ENCODE measurements around the gene IGLL5. TPM values are rescaled to one million over a fixed set of nuclear protein-coding genes. Genes with fewer than 3 reads are reported as not detected.
"Not testable (repeated sequence)": the region's sequence is repeated elsewhere in the genome, so short reads cannot be mapped to it uniquely, and the experiment has no call there.

Gene IGLL5
- total and polyA plus RNA-seq, 9 donors: 0.40 to 9.8 (median 1.5) TPM; not detected in 1

- DNase-seq: peak in 1 of 5 donors; percentile 6
- no peak overlapping the region for H3K27ac ChIP-seq
- WGBS, 3 donors: 70 to 82% (median 80%) methylated on average over 6 of the region's 6 CpGs
- H3K9me3 ChIP-seq: no peaks in the 10 kb centered on the region
- no peaks in the 10 kb centered on the region for H3K36me3 ChIP-seq
- no peaks in the 10 kb centered on the region for H3K4me1 ChIP-seq (ENCODE audit: insufficient read depth)
- intact Hi-C loops (cut with DNase I): no loop called here
- no peaks in the 10 kb centered on the region for H3K27me3 ChIP-seq
- no peak for TF ChIP-seq EP300 (IDR thresholded peaks at IDR 0.05)
- TF ChIP-seq CTCF (IDR thresholded peaks at IDR 0.05): no peak
- TF ChIP-seq POLR2A (IDR thresholded peaks at IDR 0.05): no peak
- no peak overlapping the region for H3K4me3 ChIP-seq
Measured at GRCh38 chr22:22895776-22896445, 8.3 kb downstream of the IGLL5 start.

DNA sequence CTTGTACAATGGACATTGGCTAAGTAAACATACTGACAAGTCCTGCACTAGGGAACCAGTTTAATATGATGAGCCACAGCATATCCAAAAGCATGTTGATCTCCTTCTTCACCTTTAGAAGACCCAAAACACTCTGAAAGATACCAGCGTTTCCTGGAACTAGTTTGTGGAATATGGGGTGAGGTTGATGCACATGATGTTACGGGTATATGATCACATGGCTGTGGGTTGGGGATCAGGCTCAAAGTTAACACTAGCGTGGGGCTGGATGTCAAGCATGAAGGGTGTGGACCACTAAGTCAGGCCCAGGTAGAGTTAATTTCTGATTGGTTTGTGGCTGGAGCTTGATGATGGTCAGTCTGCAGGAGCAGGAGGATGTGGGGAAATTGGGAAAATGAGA is 9.0 kb downstream of the IGLL5 start:
- Histone ChIP-seq H3K9me3 (no peaks in the 10 kb centered on the region), H3K4me1 (ENCODE audit: insufficient read depth) (no peaks in the 10 kb centered on the region), H3K27me3 (no peaks in the 10 kb centered on the region), H3K27ac (no peak overlapping the region), H3K36me3 (no peaks in the 10 kb centered on the region), H3K4me3 (no peak overlapping the region)
- WGBS, 3 donors: 74 to 85% (median 77%) methylated on average over 3 of the region's 3 CpGs
- TF ChIP-seq EP300 (IDR thresholded peaks at IDR 0.05) (no peak), POLR2A (IDR thresholded peaks at IDR 0.05) (no peak), CTCF (IDR thresholded peaks at IDR 0.05) (no peak)
- intact Hi-C loops (cut with DNase I): no loop called here
- peak in 1 of 5 donors; percentile 1 for DNase-seq

DNA sequence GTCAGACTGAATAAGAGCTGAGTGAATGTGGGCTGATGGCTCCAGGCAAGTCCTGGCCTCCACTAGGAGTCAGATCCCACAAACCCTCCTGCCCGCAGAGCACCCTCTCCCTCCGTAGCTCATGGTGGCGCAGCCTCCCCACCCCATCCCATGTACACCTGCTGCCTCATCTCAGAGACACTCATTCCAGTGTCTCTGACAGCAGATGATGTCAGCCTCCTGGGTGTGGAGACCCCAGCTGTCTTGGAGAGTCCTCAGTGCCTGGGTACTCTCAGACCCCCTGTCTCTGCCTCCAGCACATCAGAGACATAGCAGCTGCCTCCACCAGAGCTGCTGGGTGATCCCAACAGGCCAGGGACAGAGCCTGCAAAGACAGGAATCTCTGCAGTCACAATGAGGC is 9.5 kb downstream of the IGLL5 start:
- intact Hi-C loops (cut with DNase I): no loop called here
- H3K4me3 ChIP-seq: no peak overlapping the region
- H3K9me3 ChIP-seq: no peaks in the 10 kb centered on the region
- WGBS, 3 donors: 87 to 90% (median 89%) methylated on average over 3 of the region's 3 CpGs
- H3K27ac ChIP-seq: no peak overlapping the region
- no peaks in the 10 kb centered on the region for H3K27me3 ChIP-seq
- DNase-seq: peak in 1 of 5 donors; percentile 6
- TF ChIP-seq EP300 (IDR thresholded peaks at IDR 0.05) (no peak), CTCF (IDR thresholded peaks at IDR 0.05) (no peak), POLR2A (IDR thresholded peaks at IDR 0.05) (no peak)
- H3K36me3 ChIP-seq: no peaks in the 10 kb centered on the region
- no peaks in the 10 kb centered on the region for H3K4me1 ChIP-seq (ENCODE audit: insufficient read depth)

DNA sequence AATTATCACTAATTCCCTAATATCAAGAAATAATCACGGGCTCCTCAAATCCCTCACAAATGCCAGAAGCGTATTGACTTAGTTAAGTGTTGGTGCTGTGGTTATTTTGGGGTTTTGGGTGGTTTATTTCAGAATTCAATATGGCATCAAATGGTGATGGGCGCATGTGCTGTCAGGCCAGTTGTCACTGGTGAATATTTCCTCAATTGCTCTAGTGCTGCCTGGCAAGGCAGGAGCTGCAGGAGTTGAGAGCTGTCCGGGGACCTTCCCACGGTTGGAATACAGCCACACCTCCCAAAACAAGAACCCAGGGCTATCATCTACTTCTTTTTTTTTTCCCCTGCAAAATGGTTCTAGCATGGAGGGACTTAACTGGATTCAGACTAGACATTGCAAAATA is 10.3 kb downstream of the IGLL5 start:
- no peak for TF ChIP-seq EP300 (IDR thresholded peaks at IDR 0.05)
- H3K4me3 ChIP-seq: no peak overlapping the region
- no peak for DNase-seq
- H3K9me3 ChIP-seq: no peaks in the 10 kb centered on the region
- H3K27ac ChIP-seq: no peak overlapping the region
- H3K27me3 ChIP-seq: no peaks in the 10 kb centered on the region
- no peaks in the 10 kb centered on the region for H3K36me3 ChIP-seq
- intact Hi-C loops (cut with DNase I): no loop called here
- 50 to 66% (median 52%) methylated on average over 5 of the region's 5 CpGs for WGBS, 3 donors
- no peaks in the 10 kb centered on the region for H3K4me1 ChIP-seq (ENCODE audit: insufficient read depth)

DNA sequence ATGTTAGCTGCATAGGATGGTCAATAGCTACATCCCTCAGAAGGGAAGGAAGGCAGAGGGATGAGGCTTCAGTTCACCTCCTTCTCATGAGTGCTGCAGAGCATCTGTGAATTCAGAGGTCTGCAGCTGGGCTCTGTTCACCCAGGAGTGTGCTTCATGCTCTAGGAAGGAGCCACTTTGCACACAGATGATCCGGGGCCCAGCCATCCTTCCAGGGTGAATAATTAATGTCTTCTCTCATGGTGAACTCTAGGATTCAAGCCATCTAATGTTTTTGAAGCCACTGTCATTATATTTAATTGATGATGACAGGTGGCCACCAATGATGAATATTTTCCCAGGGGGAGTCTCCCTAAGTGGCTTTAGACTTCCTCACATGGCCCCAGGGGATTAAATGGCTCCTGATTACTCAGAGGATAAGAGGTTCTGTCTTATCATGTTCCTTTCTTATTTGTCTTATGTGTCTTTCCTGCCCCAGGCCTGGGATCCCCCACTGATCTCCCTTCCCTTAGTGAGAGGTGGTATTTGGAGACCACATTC is 10.9 kb downstream of the IGLL5 start:
- H3K27ac ChIP-seq; H3K4me1 ChIP-seq (ENCODE audit: insufficient read depth); H3K27me3 ChIP-seq; H3K36me3 ChIP-seq; intact Hi-C loops (cut with DNase I); H3K9me3 ChIP-seq; H3K4me3 ChIP-seq: not testable (repeated sequence)
- peak in 1 of 5 donors; percentile 4 for DNase-seq
- 22 to 43% (median 25%) methylated on average over 1 of the region's 1 CpG for WGBS, 3 donors

- H3K36me3 ChIP-seq; H3K4me1 ChIP-seq (ENCODE audit: insufficient read depth); H3K27me3 ChIP-seq; H3K4me3 ChIP-seq; intact Hi-C loops (cut with DNase I); H3K9me3 ChIP-seq; H3K27ac ChIP-seq; DNase-seq: not testable (repeated sequence)
- WGBS, 3 donors: 82 to 89% (median 84%) methylated on average over 9 of the region's 9 CpGs
Measured at GRCh38 chr22:22899342-22900080, 11.9 kb downstream of the IGLL5 start.

DNA sequence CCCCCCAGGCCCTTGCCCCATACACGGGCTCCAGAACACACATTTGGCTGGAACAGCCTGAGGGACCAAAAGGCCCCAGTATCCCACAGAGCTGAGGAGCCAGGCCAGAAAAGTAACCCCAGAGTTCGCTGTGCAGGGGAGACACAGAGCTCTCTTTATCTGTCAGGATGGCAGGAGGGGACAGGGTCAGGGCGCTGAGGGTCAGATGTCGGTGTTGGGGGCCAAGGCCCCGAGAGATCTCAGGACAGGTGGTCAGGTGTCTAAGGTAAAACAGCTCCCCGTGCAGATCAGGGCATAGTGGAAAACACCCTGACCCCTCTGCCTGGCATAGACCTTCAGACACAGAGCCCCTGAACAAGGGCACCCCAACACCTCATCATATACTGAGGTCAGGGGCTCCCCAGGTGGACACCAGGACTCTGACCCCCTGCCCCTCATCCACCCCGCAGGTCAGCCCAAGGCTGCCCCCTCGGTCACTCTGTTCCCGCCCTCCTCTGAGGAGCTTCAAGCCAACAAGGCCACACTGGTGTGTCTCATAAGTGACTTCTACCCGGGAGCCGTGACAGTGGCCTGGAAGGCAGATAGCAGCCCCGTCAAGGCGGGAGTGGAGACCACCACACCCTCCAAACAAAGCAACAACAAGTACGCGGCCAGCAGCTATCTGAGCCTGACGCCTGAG is 13.1 kb downstream of the IGLL5 start:
- H3K27me3 ChIP-seq; H3K9me3 ChIP-seq; H3K4me1 ChIP-seq (ENCODE audit: insufficient read depth); intact Hi-C loops (cut with DNase I); DNase-seq; H3K4me3 ChIP-seq; H3K27ac ChIP-seq; H3K36me3 ChIP-seq: not testable (repeated sequence)
- 86 to 93% (median 92%) methylated on average over 9 to 12 of the region's 16 CpGs for WGBS, 3 donors

Measured in ovary (tissue), 9 donors.